GM18907 (cell line): ENCODE data around the gene CAPN10.

ENCODE experiments used
- ATAC-seq: cut with Tn5 transposase; IDR thresholded peaks from one replicate; pipeline ENCODE4 v1.9.1; 2021; ENCODE audit warnings: mild to moderate bottlenecking, moderate library complexity; ENCODE audit not compliant: unreplicated experiment

The CAPN10 gene

DNA sequence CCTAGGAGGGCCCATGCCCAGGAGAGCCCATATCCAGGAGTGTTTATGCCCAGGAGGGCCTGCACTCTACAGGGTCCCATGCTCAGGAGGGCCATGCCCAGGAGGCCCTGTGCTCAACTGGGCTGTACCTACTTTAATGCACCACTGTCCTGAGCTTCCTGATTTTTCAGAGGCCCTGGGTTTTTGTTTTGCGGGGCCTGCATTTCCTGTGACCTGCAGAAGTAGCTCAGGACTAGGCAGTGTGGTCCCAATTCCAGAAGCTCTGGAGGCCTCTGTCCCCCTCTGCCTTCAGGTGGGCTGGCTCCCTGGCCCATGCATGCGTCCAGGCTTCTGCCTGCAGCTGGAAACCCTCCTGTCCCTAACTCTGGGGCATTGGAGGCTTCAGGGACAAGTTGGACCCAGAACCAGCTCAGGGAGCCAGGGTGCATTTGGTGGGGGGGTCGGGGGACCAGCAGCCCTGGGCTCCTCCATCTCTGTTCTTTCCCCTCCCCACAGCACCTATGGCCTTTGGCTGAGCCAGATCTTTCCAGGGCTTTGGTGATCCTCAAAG, 49.5 kb downstream of the CAPN10 start:
- no peak for ATAC-seq

- no peak for ATAC-seq
Measured at GRCh38 chr2:240636563-240637115, 50.1 kb downstream of the CAPN10 start.

GRCh38 chr2:240637116-240637900, 50.8 kb downstream of the CAPN10 start:
- no peak for ATAC-seq

DNA sequence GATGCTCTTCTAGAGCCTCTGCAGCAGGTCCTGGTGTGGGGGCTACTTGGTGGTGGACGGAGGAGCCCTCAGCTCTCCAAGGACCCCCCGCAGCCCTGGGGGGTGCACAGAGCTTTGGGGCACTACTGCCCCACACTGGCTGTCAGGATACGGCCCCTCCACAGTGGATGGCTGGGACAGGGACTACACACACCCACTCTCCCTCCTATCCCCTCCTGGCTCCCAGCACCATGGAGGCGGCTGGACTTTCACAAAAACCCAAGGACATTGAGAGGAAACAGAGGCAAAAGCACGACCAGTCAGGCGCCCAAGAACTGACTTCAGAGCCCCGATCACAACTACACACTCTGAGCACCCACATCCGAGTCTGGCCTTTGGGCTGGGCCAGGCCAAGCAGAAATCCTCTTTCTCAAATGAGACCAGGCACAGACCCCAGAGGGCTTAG, 51.4 kb downstream of the CAPN10 start:
- ATAC-seq, result no peak

DNA sequence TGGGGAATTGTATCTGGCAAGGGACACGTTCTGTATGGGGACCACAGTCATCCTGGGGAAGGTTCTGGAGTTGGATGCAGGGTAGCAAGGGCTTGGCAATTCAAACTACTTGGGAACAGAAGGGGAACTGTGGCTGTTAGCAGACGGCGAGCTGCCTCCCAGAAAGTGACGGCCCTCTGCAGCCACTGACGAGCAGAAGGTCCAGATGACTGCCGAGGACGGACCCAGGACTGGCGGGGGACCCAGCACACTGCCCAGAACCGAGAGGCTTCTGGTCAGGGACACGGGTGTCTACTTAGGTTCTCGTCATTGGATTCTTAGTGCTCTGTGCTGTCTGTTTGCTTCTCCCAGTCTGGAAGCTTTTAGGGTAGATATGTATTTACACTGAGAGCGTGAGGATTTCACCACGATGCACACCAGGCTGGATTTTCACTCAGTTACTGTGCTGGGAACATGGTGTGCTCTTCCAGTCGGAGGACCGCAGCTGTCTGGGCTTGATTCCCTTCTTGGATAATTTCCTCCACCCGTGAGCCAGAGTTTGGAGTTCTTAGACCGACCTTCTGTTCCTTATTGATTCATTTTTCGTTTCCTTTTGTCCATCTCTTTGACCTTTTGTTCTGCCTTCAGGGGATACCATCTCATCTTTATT, 52.1 kb downstream of the CAPN10 start:
- ATAC-seq, result no peak

DNA sequence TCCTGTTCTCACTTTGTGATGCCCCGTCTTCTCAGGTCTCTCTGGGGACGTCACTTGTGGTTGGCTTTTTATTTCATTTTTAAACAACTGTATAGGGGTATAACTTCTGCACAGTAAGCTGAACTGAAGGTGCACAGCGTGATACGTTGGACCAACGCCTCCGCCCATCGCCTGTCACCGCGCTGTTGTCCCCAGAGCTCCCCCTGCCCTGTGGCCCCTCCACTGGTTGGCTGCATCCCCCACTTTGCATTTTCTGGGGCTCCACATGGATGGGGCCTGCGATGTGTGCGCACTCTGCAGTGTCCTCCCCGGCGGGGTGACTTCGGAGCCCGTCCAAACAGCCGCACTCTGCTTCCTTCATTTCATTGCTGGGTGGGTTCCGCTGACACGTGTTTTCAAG, 53.0 kb downstream of the CAPN10 start:
- ATAC-seq, result no peak

DNA sequence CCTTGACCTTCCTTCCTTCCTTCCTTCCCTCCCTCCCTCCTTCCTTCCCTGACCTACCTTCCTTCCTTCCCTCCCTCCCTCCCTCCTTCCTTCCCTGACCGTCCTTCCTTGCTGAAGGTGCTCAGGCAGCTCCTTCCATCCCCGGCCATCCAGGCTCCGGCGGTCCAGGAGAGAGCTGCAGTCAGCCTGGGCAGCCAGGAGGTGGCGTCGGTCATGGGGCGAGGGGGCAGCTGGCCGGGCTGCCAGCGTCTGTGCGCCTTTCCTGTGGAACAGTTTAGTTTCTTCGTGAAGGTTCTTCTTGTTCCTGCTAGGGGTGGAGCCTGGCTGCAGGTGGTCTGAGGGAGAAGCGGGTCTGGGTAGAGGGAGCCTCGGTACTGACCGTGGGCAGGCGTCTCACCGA, 54.4 kb downstream of the CAPN10 start:
- ATAC-seq, result no peak

- ATAC-seq, result no peak
Measured at GRCh38 chr2:240642061-240642805, 55.7 kb downstream of the CAPN10 start.

DNA sequence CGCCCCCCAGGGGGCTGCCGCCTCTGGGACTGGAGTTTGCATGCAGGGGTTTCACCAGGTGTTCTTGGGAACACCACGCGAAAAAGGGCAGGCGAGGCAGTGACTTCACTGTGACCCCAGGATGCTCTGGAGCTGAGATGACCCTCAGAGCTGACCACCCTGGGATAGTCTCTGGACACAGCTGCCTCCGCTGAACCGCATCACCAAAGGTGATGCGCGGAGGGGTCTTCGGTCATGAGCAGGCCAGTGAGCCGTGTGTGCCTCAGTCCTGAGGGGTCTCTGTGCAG, 56.2 kb downstream of the CAPN10 start:
- no peak for ATAC-seq

- ATAC-seq, result no peak
Measured at GRCh38 chr2:240643093-240643810, 56.7 kb downstream of the CAPN10 start.

GRCh38 chr2:240643811-240644150, 57.2 kb downstream of the CAPN10 start:
- no peak for ATAC-seq

- ATAC-seq, result no peak
Measured at GRCh38 chr2:240644171-240644651, 57.7 kb downstream of the CAPN10 start.

- ATAC-seq, result no peak
Measured at GRCh38 chr2:240644859-240645301, 58.3 kb downstream of the CAPN10 start.

DNA sequence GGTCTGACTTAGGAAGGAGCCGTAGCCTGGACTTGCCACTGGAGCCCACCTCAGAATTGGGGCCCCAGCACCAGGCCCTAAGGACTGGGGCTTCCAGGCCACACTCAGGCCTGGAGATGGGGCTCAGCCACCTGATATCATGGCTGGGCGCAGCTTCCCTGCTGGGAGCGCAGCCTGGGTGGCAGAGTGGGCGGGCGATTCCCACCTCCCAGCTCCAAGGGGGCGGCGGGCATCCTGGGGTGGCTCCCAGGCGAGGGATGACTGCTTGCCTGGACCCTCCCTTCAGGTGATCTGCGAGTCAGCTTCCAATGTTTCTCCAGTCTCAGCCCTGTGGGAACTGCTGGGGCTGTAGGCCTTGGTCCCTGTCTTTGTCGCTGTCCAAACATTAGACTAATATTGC, 58.8 kb downstream of the CAPN10 start:
- ATAC-seq, result no peak

DNA sequence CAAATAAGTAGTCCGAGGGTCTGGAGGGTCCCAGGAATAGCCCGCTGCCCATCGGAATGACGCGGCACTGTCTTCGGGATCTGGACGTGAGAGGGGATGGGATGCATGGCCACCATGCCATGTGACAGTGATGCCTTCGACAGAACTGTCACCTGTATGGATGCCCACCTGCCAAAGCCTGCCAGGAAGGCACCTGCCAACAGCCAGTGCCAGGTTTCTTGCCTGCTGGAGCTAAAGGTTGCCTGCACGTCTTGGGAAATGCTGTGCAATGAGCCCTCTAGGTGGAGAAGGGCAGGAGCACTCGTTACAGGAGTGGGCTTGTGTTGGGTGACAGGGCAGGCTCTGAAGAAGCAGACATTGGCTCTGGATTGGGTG, 59.3 kb downstream of the CAPN10 start:
- no peak for ATAC-seq

- ATAC-seq, result no peak
Measured at GRCh38 chr2:240646176-240646899, 59.8 kb downstream of the CAPN10 start.

DNA sequence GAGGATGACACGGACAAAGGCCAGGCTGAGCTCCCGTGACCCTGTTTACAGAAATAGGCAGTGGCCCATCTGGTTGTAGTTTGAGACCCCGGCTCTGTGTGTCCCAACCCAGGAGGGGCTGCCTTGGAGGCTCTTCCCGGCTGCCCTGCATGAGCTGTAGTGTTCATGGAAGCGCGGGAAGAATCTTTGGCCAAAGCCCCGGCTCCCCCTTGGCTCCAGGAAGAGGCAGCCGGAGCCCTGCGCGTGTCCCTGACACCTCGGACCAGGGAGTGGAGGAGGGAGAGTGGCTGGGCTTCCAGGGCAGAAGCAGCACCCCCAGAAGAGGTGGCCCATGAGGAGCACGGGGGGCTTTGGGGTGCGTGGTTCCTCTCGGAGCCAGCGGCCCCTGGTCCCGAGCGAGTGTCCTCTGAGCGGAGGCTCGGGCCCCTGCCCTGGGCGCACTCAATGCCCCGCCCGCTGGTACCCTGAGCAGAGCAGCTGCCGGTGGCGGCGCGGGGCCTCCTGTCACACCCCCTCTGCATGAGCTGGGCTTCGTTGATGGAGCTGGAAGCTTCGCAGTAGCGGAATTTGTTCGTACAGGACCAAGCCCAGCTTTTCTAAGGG, 60.5 kb downstream of the CAPN10 start:
- ATAC-seq, result no peak

GRCh38 chr2:240647503-240648154, 61.1 kb downstream of the CAPN10 start:
- no peak for ATAC-seq

GRCh38 chr2:240648155-240648649, 61.7 kb downstream of the CAPN10 start:
- ATAC-seq, result no peak
